HK-2 (cell line): ENCODE data around the gene VCAN.

Experiments
- DNase-seq: peaks from one replicate; pipeline ENCODE4 v3.0.0-alpha.2; 2018; ENCODE audit not compliant: unreplicated experiment

VCAN gene

DNA sequence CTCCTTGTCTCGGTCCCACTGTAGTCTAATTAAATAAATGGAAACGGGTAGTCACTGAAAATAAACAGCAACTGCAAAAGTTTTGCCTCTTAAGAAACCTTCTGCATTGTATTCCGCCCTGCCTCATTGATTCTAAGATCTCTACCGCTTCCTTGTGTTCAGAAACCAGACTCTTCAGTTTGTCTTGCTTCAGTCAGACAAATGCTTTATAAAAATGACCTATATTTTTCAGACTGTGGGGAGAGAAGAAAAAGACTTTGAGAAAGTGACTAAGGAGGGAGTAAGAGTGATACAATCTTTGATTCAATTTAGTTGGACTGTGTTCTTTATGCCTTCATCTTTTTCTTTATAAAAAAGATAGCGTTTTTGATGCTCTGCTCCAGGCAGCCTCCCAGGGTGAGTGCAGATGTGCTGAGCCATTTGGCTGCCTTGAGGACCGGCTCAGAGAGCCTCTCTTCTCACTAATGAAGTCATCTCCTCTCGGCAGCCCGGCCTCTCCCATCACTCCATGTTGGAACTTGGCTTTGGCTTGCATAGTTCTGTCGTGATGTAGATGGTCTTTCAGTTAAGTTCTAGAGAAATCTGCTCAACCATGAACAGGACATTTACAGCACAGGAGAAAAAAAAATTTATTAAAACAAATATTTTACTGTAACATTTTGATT, 4.0 kb upstream of the VCAN start:
- no peak for DNase-seq

DNA sequence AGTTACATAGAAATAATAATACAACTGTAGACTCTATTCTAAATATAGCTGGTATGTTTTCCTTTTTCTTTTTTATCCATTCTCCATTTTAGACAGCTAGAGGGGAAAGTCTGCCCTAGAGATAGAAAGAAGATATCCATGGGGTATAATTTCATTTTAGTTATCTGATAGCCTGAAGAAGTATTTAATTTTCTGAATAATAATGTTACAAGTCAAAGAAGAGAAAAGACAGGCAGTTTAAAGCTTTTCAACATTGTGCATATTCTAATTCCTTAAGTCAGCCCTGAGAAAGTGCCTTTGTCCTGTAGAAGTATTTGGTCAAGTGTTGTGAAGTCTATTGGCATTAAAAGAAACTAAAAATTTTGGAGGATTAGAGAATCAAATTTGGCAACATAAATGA, 2.5 kb upstream of the VCAN start:
- no peak for DNase-seq

DNA sequence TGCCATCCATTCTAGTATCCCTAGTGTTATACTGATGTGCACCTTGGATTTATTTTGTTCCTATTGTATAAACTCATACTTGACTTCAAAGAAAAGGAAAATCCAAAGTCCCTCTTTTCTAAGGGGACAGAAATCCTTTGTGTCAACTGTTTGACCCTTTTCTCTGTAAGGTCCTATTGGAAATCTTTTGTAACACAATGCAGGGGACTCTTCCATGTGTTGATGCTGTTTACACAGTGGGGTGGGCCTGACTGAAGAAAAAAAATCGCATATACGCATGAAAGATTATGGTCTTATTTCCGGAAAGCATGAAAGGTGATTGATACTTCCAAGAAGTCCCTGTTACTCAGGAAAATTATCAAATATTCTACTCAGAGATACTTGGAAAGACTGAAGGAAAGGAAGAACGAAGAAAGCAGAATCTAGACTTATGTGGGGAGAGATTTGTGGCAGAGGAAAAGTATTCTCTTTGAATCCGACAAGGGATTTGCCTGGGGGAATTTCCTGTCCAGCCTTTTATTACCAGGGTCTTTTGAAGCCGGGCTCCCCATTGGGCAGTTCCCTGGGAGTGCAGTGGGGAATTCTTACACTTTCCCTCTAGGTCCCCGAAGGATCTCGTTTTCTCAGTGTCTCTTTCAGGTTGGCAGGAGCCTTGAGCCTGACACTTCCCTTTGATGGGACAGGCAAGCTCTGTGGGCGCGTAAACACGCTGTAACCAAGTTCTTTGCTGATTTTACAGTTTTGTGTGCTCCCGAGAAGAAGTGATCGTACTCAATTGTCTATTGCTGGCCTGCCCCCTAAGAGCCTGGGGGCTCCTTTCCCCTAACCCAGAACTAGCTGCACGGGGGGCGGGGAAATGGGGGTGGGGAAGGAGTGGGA, 779 bp upstream of the VCAN start:
- DNase-seq: no peak

DNA sequence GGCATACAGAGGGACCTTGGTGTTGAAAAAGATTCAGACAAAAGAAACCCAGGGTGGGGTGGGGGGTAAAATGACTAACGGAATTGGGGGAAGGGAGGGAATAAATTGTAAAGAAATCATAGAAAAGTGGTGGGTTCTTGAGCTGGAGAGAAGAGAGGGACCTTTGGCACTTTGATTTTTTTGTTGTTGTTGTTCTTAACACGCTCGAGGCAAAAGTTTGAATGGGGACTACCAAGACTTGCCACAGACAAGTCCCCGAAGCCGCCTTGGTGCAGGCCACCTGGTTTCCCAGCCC, 616 bp downstream of the VCAN start:
- no peak for DNase-seq

DNA sequence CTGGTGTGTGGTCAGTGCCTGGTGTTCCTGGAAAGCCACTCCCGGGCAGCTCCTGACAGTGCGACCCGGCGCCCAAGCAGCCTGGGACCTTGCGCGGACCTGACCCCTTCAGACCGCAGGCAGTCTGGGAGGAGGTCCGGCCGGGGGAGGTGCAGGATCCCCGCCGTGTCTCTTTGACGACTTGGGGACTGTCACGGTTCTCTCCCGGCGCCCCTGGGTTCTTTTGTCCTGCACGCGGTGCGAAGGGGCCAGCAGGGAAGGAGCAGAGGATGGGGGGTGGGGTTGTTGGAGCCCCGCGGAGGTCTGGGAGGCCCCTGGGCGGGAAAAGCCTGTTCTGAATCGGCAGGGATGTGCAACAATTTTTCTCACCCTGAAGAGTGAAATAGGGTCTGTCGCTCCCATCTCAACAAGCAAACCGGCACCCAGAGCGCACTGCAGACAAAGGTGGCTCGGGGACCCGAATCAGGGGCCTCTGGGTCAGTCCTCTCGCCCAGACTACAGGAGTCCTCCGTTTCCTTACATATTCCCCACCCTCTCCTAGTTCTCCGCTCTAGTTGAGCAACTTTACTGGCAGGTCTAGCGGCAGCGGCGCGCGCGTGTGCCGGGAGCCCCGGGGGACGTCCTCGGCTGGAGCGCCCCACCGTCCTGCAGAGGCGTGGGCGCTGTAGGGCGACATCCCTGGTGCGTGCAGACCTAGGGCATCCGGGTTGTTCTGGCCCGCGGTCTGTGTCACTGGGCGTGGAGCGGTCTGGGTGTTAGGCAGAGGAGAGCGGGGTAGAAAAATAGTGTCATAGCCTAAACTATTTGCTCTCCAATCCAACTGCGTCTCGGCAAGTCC, 1.2 kb downstream of the VCAN start:
- DNase-seq: peak; percentile 41

DNA sequence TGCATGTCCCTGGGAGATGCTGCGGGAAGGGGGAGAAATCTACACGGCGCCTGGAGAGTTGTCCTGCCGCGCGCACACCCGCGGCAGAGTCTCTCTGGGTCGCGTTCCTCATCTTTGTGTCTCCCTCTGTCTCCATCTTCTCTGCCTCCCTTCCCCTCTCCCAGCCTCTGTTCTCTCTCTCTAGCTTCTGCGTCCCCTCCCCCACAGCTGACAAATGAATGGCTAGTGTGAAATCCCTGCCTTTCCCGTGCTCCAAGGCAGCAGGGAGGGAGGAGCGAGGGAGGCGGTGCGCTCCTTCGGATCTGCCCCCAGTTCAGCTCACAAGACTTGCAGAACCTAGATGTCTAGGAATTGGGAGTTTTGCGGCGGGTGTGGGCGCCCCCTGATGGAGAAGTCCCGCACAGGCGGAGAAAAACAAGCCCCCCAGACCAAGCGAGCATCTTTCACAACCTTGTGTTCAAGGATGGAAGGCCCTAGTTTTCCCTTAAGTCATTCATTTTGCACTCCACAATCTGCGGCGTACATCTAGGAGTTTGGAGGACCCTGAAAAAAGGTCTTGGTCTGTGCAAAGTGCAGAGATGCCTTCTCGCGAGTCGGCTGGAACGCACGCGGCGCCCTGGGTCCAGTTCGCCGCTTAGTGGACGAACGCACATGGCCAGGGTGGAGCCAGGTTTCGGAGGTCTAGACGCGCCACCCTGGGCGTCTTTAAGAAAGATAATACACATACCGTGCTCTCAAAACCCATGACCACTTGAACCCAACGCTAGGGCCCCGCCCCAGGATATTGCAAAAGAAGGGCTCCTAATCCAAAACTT, 2.0 kb downstream of the VCAN start:
- DNase-seq: peak; percentile 91

DNA sequence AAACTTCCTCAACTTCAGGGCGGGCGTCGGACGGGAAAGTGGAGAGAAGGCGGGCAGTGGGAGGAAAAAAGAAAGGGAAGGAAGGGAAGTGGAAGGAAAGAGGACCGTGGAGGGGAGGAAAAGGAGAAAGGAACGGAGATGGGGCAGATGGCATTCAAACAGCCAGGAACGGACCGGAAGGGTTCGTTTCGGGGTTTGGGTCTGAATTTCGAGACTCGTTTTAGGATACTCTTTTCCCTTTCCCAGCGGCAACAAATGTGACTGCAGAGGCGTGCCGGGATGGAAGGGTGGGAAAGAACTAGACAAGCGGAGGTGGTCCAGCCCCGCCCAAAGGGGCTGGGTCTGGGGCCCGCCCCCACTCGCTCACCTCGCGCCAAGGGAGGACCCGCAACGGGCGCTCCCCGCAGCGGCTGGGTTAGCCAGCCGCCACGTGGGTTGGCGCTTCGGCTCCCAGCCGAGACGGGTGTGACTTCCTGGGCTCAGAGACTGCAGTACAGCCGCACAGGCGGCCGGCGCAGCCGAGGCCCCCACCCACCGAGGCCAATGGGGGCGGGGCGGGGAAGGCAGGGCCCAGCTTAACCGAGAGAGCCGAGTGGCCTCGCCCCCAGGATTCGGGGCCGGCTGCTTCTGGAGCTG, 2.7 kb downstream of the VCAN start:
- DNase-seq: peak; percentile 91

DNA sequence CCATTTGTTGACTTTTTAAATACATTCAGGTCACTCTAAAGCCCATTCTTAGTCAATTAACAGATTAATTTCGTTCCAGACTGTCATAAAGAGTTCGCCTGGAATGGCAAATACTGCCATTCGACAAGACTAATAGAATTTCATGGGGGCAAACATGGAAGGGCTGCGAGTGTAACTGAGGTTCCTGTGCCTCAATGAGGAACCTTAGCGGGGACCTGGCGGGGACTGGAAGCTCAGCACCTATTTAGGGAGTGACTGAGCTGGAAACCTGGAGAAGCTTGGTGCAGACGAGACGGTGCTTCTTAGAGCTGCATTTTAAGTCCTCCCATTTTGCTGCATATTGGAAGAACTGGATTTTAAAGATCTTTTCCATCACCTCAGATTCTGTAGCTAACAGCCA, 3.4 kb downstream of the VCAN start:
- no peak for DNase-seq

DNA sequence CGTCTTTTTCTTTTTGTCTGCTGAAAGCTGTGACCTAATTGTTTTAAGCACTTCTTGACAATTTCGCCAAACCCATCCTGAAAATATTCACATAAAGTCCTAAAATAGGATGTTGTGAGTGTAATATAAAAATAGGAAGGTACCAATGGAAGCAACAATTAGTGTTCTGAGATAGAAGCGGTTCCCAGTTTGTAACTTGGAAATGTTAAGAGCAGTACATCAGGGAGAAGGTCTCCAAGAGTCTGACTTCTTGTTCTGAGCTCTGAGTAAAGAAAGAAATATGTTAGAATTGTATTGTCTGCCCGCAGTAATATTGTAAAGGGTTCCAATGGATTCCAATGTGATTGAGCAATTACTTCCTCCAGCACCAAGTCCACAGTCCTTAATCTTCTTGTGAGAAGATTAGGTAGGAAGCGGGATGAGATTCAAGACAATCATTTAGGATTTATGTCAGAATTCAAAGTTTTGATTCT, 3.9 kb downstream of the VCAN start:
- DNase-seq: no peak

DNA sequence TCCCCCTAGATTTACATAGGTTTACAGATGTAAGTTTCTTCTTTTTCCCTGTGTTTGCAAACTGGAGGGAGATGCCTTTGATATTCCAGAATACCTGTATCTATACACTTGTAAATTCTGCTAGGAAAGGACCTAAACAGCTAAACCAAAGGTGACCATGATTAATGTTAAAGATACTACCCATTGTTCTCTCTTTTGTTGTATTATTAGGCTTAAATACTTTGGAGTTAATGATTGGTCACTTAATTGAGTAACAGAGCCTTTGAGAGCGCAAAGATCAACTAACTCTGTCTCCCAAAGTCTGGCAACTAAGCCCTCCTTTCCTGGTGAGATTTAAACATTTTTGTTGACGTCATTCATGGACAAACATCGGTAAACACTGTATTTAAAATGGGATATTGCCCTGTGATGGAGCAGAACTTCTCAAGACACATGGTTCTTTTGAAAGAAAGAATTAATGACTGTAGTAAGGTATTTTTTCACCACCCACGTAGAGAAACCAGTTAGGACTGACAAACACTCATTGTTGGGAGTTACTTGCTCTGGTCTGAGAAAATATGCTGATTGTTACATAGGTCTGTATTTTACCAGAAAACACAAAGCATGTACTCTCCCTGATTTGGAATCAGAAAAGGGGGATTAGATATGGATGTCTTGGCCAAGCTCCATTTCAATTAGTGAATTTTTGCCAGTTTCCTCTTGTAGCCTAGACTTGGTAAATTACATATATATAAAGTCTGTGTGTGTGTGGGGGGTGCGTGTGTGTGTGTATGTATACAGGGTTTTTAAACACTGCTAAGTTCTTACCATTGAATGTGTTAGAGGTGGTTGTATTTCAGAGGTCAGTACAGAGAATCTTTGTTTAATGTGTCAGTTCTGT, 4.6 kb downstream of the VCAN start:
- DNase-seq: no peak

DNA sequence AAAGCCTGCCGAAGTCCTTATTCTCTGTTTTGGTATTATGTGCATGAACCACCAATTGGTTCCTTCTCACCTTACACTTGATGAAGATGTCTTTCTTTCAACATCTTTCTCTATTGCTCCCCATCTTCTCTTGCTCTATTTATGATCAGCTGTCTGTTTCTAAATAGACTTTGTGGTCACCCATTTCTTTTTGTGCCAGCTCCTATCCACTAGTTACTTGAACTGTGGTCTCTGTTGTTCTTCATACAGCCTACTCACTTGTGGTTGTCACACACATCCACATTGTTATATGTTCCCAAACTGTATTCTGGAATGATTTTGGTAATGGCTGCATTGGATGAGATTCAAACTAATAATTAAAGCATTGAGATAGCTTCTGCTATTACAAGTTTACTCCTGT, 11.4 kb downstream of the VCAN start:
- no peak for DNase-seq

DNA sequence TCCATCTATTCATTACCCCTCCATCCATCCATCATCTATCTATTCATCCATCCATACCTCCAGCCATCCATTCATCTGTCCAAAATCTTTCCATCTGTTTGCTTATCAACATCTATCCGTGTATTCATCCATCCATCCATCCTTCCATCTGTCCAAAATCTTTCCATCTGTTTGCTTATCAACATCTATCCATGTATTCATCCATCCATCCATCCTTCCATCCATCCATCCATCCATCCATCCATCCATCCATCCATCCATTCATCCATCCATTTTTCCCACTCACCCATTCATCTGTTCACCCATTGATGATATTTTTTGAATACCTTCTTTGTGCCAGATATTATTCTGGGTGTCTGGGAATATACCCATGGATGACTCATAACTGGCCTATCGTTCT, 12.8 kb downstream of the VCAN start:
- no peak for DNase-seq

DNA sequence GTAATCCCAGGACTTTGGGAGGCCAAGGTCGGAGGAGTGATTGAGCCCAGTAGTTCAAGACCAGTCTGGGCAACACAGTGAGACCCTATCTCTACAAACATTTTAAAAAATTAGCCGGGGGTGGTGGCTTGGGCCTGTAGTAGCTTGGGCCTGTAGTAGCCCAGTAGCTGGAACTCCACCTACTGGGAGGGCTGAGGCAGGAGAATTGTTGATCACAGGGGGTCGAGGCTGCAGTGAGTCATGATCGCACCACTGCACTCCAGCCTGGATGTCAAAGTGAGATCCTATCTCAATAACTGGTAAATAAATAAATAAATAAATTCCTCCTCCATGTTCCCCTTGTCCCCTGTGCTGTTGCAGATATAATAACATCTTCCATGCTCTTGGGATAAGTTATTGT, 14.3 kb downstream of the VCAN start:
- no peak for DNase-seq

DNA sequence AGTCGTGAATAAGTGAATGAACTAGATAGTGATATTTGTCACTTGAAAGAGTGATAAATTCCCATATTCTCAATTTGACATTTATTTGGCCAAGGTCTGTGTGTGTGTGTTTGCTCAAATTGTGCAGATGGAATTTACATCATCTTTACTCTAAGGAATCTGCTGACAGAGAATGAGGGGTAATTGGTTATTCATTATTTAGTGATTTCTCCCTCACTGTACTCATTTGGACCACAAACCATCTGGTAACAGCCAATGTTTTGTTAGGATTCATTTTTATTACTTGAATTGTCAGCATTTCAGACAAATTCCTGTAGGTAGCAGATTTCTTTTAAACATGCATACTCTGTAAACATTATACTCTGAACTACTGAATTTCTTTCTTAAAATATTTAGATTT, 15.6 kb downstream of the VCAN start:
- DNase-seq: no peak

DNA sequence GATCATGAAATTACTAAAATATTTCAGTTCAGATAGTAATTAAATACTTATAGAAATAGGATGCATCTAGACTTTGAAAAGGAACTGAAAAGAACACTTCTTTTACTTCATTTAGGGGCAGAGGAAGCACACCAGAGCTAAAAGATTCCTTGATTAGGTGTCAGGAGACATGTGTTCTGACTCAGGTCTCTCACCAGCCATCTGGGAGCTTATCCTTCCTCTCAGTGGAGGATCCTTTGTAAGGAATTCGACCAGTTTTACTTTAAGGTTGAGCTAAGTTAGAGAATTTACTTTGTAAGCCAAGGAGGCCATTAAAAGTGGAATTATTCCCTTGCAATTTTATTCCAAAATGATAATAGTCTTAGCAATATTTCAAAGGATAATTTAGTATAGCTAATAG, 16.7 kb downstream of the VCAN start:
- no peak for DNase-seq

DNA sequence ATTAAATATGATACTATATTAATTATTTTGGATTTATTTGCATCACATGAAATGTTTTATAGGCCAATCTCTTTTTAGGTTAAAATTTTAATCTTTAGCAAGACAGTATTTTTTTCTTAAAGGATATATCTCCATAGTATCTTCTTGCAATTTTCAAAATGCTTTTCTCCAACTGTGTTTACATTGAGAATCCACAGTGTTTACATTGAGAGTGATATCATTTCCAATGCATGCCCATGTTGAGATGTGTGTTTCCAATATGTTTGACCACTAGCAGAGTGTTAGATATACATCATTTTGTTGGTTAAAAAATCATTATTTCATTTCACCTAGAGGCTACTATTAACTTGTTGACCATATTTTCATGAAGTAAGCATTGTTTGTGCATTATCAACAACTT, 17.3 kb downstream of the VCAN start:
- no peak for DNase-seq

DNA sequence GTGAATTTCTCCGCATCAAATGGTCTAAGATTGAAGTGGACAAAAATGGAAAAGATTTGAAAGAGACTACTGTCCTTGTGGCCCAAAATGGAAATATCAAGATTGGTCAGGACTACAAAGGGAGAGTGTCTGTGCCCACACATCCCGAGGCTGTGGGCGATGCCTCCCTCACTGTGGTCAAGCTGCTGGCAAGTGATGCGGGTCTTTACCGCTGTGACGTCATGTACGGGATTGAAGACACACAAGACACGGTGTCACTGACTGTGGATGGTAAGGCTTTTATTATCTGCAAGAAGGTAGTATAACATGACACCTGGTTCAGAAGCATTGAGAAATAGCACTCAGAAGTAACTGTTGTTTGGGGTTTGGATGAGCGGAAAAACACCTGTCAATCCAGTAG, 18.7 kb downstream of the VCAN start:
- DNase-seq: no peak

DNA sequence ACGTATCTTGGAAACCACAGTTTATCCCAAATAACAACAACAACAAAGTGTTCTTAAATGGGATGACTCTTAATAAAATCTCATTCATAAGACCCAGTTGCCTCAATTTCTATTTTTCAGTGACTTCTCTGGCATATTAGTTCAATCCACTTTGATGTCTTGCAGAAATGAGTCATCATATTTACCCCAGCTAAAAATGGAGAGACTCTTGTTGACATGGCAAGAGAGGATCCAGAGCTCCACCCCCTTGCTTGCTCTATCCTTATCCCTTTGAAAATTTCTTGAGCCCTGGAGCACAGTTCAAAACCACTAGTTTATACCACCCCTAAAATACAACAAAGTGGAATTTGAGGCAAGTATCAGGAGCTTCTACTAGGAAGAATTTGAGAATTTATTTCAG, 20.8 kb downstream of the VCAN start:
- DNase-seq: no peak

DNA sequence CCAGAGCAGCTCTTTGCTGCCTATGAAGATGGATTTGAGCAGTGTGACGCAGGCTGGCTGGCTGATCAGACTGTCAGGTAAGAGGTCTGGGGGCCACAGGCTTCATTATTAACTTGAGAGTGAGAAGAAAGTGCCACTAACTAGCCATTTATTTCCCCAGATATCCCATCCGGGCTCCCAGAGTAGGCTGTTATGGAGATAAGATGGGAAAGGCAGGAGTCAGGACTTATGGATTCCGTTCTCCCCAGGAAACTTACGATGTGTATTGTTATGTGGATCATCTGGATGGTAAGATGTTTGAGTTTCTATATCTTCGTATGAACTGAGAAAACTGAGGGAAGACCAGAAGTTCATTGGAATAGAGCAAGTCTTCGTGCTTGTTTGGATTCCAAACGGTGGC, 22.1 kb downstream of the VCAN start:
- DNase-seq: no peak

DNA sequence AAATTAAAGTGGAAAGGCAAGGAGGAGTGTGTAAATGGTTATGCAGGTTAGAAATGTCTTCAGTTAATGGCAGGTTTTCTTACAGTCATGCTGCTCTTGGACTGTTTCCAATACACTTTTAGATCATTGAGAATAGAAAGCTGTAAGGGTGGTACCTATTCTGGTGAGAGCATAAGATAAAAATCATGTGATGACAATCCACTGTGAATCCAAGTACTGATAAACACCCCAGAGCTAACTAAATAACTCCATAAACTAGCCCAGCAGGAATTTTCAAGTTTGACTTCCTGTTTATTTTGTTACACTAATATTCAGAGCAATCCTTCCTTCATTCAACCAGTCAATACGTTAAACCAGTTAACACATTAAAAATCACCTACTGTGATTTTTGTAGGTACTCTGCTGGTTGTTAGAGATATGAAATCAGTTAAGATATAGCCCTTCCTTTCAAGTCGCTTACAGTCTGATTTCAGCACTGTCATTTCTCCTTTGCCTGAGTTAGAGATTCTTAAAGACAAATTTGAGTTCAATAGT, 22.6 kb downstream of the VCAN start:
- DNase-seq: no peak
